C1 segment of cervical spinal cord (tissue), 14 donors: ENCODE data around the gene NDFIP1.
"Not testable (repeated sequence)": the region's sequence is repeated elsewhere in the genome, so short reads cannot be mapped to it uniquely, and the experiment has no call there.

Source experiments
- DNase-seq, 14 donors: peaks; one replicate each; lab custom pipeline; 2025; lab: John Stamatoyannopoulos, UW

NDFIP1 gene

GRCh38 chr5:142108432-142109330 is at the start of gene NDFIP1:
Gene NDFIP1, plus strand, starts transcription at chr5:142108779. Its CDS starts 196 bp downstream, at chr5:142108975.
- DNase-seq: peak in 13 of 14 donors; percentile 43 to 88 (median 75)

- no peak for DNase-seq
These were observed 49.2 kb upstream of the NDFIP1 start for GRCh38 chr5:142059304-142059940.

GRCh38 chr5:142063376-142063775 is 45.2 kb upstream of the NDFIP1 start:
- DNase-seq: no peak

GRCh38 chr5:142063878-142064331 is 44.7 kb upstream of the NDFIP1 start:
- DNase-seq: peak; percentile 56 to 99 (median 94)

- peak in 8 of 14 donors; percentile 12 to 84 (median 28) for DNase-seq
These were observed 43.3 kb upstream of the NDFIP1 start for GRCh38 chr5:142065273-142065672.

GRCh38 chr5:142069606-142070399 is 38.8 kb upstream of the NDFIP1 start:
- no peak for DNase-seq

GRCh38 chr5:142070734-142071133 is 37.8 kb upstream of the NDFIP1 start:
- no peak for DNase-seq

- DNase-seq: no peak
These were observed 36.1 kb upstream of the NDFIP1 start for GRCh38 chr5:142072488-142072887.

GRCh38 chr5:142073362-142073988 is 35.1 kb upstream of the NDFIP1 start:
- no peak for DNase-seq

- no peak for DNase-seq
These were observed 34.6 kb upstream of the NDFIP1 start for GRCh38 chr5:142074006-142074405.

GRCh38 chr5:142078221-142078620 is 30.4 kb upstream of the NDFIP1 start:
- no peak for DNase-seq

- no peak for DNase-seq
These were observed 29.9 kb upstream of the NDFIP1 start for GRCh38 chr5:142078706-142079105.

GRCh38 chr5:142079306-142079721 is 29.3 kb upstream of the NDFIP1 start:
- no peak for DNase-seq

GRCh38 chr5:142080248-142080647 is 28.3 kb upstream of the NDFIP1 start:
- peak in 1 of 14 donors; percentile 9 for DNase-seq

GRCh38 chr5:142082182-142082781 is 26.3 kb upstream of the NDFIP1 start:
- DNase-seq: no peak

- no peak for DNase-seq
These were observed 22.4 kb upstream of the NDFIP1 start for GRCh38 chr5:142086229-142086628.

GRCh38 chr5:142086679-142087078 is 21.9 kb upstream of the NDFIP1 start:
- no peak for DNase-seq

- no peak for DNase-seq
These were observed 20.5 kb upstream of the NDFIP1 start for GRCh38 chr5:142087920-142088679.

- not testable (repeated sequence) for DNase-seq
These were observed 19.6 kb upstream of the NDFIP1 start for GRCh38 chr5:142088855-142089479.

GRCh38 chr5:142091012-142091411 is 17.6 kb upstream of the NDFIP1 start:
- no peak for DNase-seq
